Kidney (tissue), 14 donors: Measurements from ENCODE around the gene ATF7IP. TPM values are rescaled to one million over a fixed set of nuclear protein-coding genes. Genes with fewer than 3 reads are reported as not detected.

ENCODE experiments used
- DNase-seq, 5 donors: peaks; one replicate each; pipeline ENCODE4 v3.0.0-alpha.2; 2013 to 2020
- FAIRE-seq: peaks from 2 replicates; lab custom pipeline; 2012; peaks lifted over from hg19 to GRCh38; lab: Jason Lieb, UNC
- H3K27ac ChIP-seq, 2 donors: one replicate each; pipeline ENCODE4 v1.7.0; 2013; ENCODE audit warnings: low read depth in 2 of 2, low read length in 2 of 2, inconsistent platforms in 1 of 2
- H3K27me3 ChIP-seq: one replicate; pipeline ENCODE4 v1.7.1; 2013; ENCODE audit warnings: low read length, inconsistent platforms; ENCODE audit not compliant: control insufficient read depth, insufficient read depth
- H3K36me3 ChIP-seq, 3 donors: one replicate each; pipeline versions ENCODE4 v1.7.0 to v1.7.1; 2013; ENCODE audit warnings: low read length in 3 of 3, control low read depth in 1 of 3, inconsistent platforms in 1 of 3; ENCODE audit not compliant: insufficient read depth in 3 of 3, control insufficient read depth in 2 of 3
- H3K4me1 ChIP-seq, 3 donors: one replicate each; pipeline versions ENCODE4 v1.7.0 to v1.7.1; 2013; ENCODE audit warnings: low read length in 3 of 3, inconsistent platforms in 1 of 3, low read depth in 1 of 3; ENCODE audit not compliant: control insufficient read depth in 2 of 3, insufficient read depth in 2 of 3
- H3K4me3 ChIP-seq, 3 donors: one replicate each; pipeline versions ENCODE4 v1.7.0 to v1.8.1; 2013; ENCODE audit warnings: low read length in 3 of 3, control low read depth in 1 of 3, inconsistent platforms in 1 of 3
- H3K9ac ChIP-seq, 3 donors: one replicate each; pipeline versions ENCODE4 v1.7.0 to v1.7.1; 2013; ENCODE audit warnings: low read length in 3 of 3, control low read depth in 1 of 3, inconsistent platforms in 1 of 3
- H3K9me3 ChIP-seq, 3 donors: one replicate each; pipeline versions ENCODE4 v1.7.0 to v1.7.1; 2013; ENCODE audit warnings: low read length in 3 of 3, control low read depth in 1 of 3, inconsistent platforms in 1 of 3; ENCODE audit not compliant: control insufficient read depth in 2 of 3, insufficient read depth in 1 of 3
- intact Hi-C: fragments of 100-400 bp; cut with DNase I; formaldehyde crosslinking; loops from one replicate; pipeline ENCODE4 v1.11.1; 2022
- polyA plus RNA-seq: library from polyadenylated mRNA; stranded (reverse); fragments of 350-450 nt; fragmentation: Illumina TruSeq; extraction: RNeasy Lipid Tissue Mini Kit (QIAGEN cat#74804); gene quantifications from one replicate; pipeline ENCODE4 v1.2.3, GENCODE V29; 2014; ENCODE audit warnings: low read depth, low replicate concordance; ENCODE audit not compliant: insufficient read depth
- total RNA-seq: library from RNA; stranded (reverse); fragmentation: NEBNext Ultra II Directional; extraction: Animal tissue kit (Norgen Biotek cat#: 25700); gene quantifications from one replicate; pipeline ENCODE4 v1.2.1, GENCODE V29; 2021
- TF ChIP-seq, protein P1 (sequence below): IDR thresholded peaks from 3 replicates; pipeline ENCODE4 v1.5.1; 2012; ENCODE audit warnings: mild to moderate bottlenecking, moderate library complexity, borderline replicate concordance; ENCODE audit not compliant: insufficient read depth; ENCODE audit errors: extremely low read depth
- donor health status: control.
- donor health status: control.
- donor health status: control.
- donor health status: control.
- donor health status: control.
- donor health status: DM: yes; HTN: yes; CAD: no.
- donor health status: Normal renal cell carcinoma (clear cell type).

Gene ATF7IP
- total and polyA plus RNA-seq, 2 donors from 2014 or later = 6.3 to 97.1 TPM

DNA sequence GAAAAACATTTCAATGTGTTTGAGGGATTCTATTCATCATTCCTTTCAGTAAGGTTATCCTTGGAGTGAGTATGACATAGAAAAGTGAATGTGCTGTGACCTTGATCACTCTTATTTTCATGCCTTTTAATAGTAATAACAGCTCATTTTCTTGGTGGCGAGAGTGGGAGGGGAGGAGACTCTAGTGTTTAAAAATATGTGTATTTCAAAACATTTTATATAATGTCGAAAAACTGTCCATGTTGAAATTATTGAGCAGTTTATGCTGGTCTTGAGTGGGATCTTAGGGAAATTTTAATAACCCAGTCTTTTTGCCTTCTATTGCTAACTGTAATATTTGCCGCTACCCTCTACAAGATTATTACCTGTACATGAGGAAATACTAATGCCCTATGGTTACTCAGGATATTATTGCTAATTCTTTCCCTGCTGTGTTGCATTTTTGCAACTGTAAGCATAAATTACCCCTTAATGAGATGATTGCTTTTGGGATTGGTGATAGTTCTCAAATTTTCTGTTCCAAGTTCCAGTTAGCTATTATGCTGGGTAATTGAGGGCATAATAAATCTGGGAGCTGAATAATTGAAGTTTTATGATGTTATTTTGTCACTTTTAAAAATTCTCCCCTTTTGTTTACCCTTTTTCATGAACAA is 21.9 kb downstream of the ATF7IP start:
- Histone ChIP-seq H3K27me3 (no peaks in the 10 kb centered on the region), H3K27ac (peak overlapping the region in 1 of 2 donors; percentile 2), H3K4me1 (peaks cover 0 to 19% (median 7%) of the 10 kb centered on the region in 3 donors), H3K9ac (no peak overlapping the region), H3K9me3 (no peaks in the 10 kb centered on the region), H3K4me3 (peak overlapping the region in 1 of 3 donors; percentile 4), H3K36me3 (no peaks in the 10 kb centered on the region)
- intact Hi-C loops = no loop called here
- TF ChIP-seq, protein P1, sequence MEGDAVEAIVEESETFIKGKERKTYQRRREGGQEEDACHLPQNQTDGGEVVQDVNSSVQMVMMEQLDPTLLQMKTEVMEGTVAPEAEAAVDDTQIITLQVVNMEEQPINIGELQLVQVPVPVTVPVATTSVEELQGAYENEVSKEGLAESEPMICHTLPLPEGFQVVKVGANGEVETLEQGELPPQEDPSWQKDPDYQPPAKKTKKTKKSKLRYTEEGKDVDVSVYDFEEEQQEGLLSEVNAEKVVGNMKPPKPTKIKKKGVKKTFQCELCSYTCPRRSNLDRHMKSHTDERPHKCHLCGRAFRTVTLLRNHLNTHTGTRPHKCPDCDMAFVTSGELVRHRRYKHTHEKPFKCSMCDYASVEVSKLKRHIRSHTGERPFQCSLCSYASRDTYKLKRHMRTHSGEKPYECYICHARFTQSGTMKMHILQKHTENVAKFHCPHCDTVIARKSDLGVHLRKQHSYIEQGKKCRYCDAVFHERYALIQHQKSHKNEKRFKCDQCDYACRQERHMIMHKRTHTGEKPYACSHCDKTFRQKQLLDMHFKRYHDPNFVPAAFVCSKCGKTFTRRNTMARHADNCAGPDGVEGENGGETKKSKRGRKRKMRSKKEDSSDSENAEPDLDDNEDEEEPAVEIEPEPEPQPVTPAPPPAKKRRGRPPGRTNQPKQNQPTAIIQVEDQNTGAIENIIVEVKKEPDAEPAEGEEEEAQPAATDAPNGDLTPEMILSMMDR = no peak
- DNase-seq = no peak
- FAIRE-seq = no peak

DNA sequence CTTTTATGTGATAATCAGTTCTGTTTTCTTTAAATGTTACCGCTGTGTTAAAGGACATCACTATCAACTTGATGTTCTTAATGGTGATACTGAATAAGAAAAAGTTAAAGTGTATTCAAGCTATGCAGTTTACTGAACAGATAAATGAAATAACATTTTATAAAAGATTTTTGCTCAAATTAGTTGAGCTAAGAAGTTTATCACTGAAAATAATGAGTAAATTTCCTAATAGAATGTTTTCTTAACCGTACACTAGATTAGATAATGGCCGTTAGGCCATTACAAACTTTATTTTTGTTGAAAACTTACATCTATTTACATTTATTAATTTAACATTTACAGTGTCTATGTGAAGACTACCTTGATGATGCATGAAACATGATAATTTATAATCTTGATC is 25.0 kb downstream of the ATF7IP start:
- Histone ChIP-seq H3K9me3 (no peaks in the 10 kb centered on the region), H3K4me3 (peak overlapping the region in 1 of 3 donors; percentile 26), H3K9ac (no peak overlapping the region), H3K27ac (peak overlapping the region in 1 of 2 donors; percentile 9), H3K4me1 (peaks cover 0 to 21% (median 2%) of the 10 kb centered on the region in 3 donors), H3K27me3 (no peaks in the 10 kb centered on the region), H3K36me3 (no peaks in the 10 kb centered on the region)
- intact Hi-C loops = no loop called here
- DNase-seq (no peak), FAIRE-seq (peak; percentile 62)
- TF ChIP-seq, protein P1 = no peak

DNA sequence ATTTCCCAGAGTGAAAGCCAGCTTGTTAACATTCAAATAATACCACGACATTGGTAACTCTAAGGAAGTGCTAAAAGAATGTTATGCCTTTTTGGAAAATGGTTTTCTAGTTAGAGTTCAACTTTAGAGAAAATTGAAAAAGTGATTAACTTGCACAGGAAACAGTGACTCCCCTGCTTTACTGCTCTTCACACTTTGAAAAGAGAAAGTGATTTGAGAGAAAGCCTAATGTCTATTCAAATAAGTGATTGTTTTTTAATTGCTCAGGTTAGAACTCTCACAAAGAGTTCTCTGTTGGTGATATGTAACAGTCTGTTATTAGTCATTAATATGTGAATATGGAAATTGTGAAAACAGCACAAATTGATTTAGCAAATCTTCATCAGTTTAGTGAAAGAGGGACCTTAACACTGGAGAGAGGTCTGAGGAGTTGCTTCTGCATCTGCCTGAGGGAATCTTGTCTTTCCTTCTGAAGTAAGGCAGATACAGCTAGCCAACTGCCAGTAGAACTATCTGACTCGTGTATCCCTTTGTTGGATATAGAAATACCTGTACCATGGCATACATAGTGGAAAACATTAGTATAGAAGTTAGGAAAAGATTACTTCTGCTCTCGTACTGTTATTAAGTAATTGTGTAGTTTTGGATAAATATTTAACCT is 25.5 kb downstream of the ATF7IP start:
- intact Hi-C loops = no loop called here
- Histone ChIP-seq H3K27ac (peak overlapping the region in 1 of 2 donors; percentile 9), H3K4me1 (peaks cover 0 to 21% (median 2%) of the 10 kb centered on the region in 3 donors)

More for the DNA sequence above, 25.5 kb downstream of the ATF7IP start:
- TF ChIP-seq, protein P1 = no peak
- Histone ChIP-seq H3K9ac (no peak overlapping the region), H3K36me3 (no peaks in the 10 kb centered on the region), H3K27me3 (no peaks in the 10 kb centered on the region), H3K9me3 (no peaks in the 10 kb centered on the region), H3K4me3 (peak overlapping the region in 1 of 3 donors; percentile 26)
- FAIRE-seq (peak; percentile 19), DNase-seq (no peak)
